ENCODE measurements around the gene ZRANB2.

Gene ZRANB2

GRCh38 chr1:71033136-71033535 lies 47.7 kb downstream of the ZRANB2 start:
- H3K9me3 Mint-ChIP-seq, result no peaks in the 10 kb centered on the region

GRCh38 chr1:71031426-71031825 lies 49.4 kb downstream of the ZRANB2 start:
- H3K4me1 Mint-ChIP-seq (ENCODE audit: low read depth in 2 of 2), result no peaks in the 10 kb centered on the region
- H3K9me3 Mint-ChIP-seq, result no peaks in the 10 kb centered on the region
- no peak for DNase-seq
- H3K4me3 Mint-ChIP-seq, result no peak overlapping the region
- H3K27me3 Mint-ChIP-seq, result peaks cover 26 to 50% of the 10 kb centered on the region in 2 donors
- H3K36me3 Mint-ChIP-seq (ENCODE audit: insufficient read depth), result no peaks in the 10 kb centered on the region
- no peak overlapping the region for H3K27ac Mint-ChIP-seq
- no peak for ATAC-seq (replicated peaks)

More at GRCh38 chr1:71033136-71033535, 47.7 kb downstream of the ZRANB2 start:
- no peaks in the 10 kb centered on the region for H3K4me1 Mint-ChIP-seq (ENCODE audit: low read depth in 2 of 2)
- H3K36me3 Mint-ChIP-seq (ENCODE audit: insufficient read depth), result no peaks in the 10 kb centered on the region
- ATAC-seq (replicated peaks), result no peak
- H3K27me3 Mint-ChIP-seq, result peaks cover 23 to 46% of the 10 kb centered on the region in 2 donors
- DNase-seq, result no peak
- H3K4me3 Mint-ChIP-seq, result no peak overlapping the region
- H3K27ac Mint-ChIP-seq, result no peak overlapping the region

- no peak for ATAC-seq (replicated peaks)
These were observed 50.8 kb downstream of the ZRANB2 start for GRCh38 chr1:71030026-71030425.

GRCh38 chr1:71028981-71029380 lies 51.9 kb downstream of the ZRANB2 start:
- peaks cover 14 to 39% of the 10 kb centered on the region in 2 donors for H3K27me3 Mint-ChIP-seq
- no peak overlapping the region for H3K27ac Mint-ChIP-seq
- no peaks in the 10 kb centered on the region for H3K9me3 Mint-ChIP-seq
- H3K4me1 Mint-ChIP-seq (ENCODE audit: low read depth in 2 of 2), result no peaks in the 10 kb centered on the region
- no peaks in the 10 kb centered on the region for H3K36me3 Mint-ChIP-seq (ENCODE audit: insufficient read depth)
- ATAC-seq (replicated peaks) (no peak), DNase-seq (no peak)
- no peak overlapping the region for H3K4me3 Mint-ChIP-seq

More at GRCh38 chr1:71030026-71030425, 50.8 kb downstream of the ZRANB2 start:
- Mint-ChIP-seq H3K27me3 (peaks cover 14 to 39% of the 10 kb centered on the region in 2 donors), H3K4me1 (ENCODE audit: low read depth in 2 of 2) (no peaks in the 10 kb centered on the region), H3K36me3 (ENCODE audit: insufficient read depth) (no peaks in the 10 kb centered on the region), H3K27ac (no peak overlapping the region), H3K9me3 (no peaks in the 10 kb centered on the region), H3K4me3 (no peak overlapping the region)
- DNase-seq, result no peak

GRCh38 chr1:71027991-71028390 lies 52.8 kb downstream of the ZRANB2 start:
- peaks cover 14 to 32% of the 10 kb centered on the region in 2 donors for H3K27me3 Mint-ChIP-seq
- H3K27ac Mint-ChIP-seq, result no peak overlapping the region
- ATAC-seq (replicated peaks) (no peak), DNase-seq (no peak)
- H3K4me3 Mint-ChIP-seq, result no peak overlapping the region
- no peaks in the 10 kb centered on the region for H3K36me3 Mint-ChIP-seq (ENCODE audit: insufficient read depth)
- H3K9me3 Mint-ChIP-seq, result no peaks in the 10 kb centered on the region
- H3K4me1 Mint-ChIP-seq (ENCODE audit: low read depth in 2 of 2), result no peaks in the 10 kb centered on the region

GRCh38 chr1:71026093-71026492 lies 54.7 kb downstream of the ZRANB2 start:
- peaks cover 14 to 25% of the 10 kb centered on the region in 2 donors for H3K27me3 Mint-ChIP-seq
- DNase-seq (no peak), ATAC-seq (replicated peaks) (no peak)
- H3K36me3 Mint-ChIP-seq (ENCODE audit: insufficient read depth), result no peaks in the 10 kb centered on the region
- H3K4me1 Mint-ChIP-seq (ENCODE audit: low read depth in 2 of 2), result no peaks in the 10 kb centered on the region
- no peak overlapping the region for H3K27ac Mint-ChIP-seq
- H3K9me3 Mint-ChIP-seq, result no peaks in the 10 kb centered on the region
- no peak overlapping the region for H3K4me3 Mint-ChIP-seq

- H3K36me3 Mint-ChIP-seq (ENCODE audit: insufficient read depth), result no peaks in the 10 kb centered on the region
- ATAC-seq (replicated peaks) (no peak), DNase-seq (no peak)
- H3K4me3 Mint-ChIP-seq, result no peak overlapping the region
- peaks cover 7 to 8% of the 10 kb centered on the region in 2 donors for H3K27me3 Mint-ChIP-seq
- H3K27ac Mint-ChIP-seq, result no peak overlapping the region
- H3K4me1 Mint-ChIP-seq (ENCODE audit: low read depth in 2 of 2), result no peaks in the 10 kb centered on the region
- H3K9me3 Mint-ChIP-seq, result no peaks in the 10 kb centered on the region
These were observed 57.3 kb downstream of the ZRANB2 start for GRCh38 chr1:71023515-71023914.

- Mint-ChIP-seq H3K27me3 (peaks cover 12 to 17% of the 10 kb centered on the region in 2 donors), H3K9me3 (no peaks in the 10 kb centered on the region), H3K4me3 (no peak overlapping the region), H3K36me3 (ENCODE audit: insufficient read depth) (no peaks in the 10 kb centered on the region), H3K4me1 (ENCODE audit: low read depth in 2 of 2) (no peaks in the 10 kb centered on the region), H3K27ac (no peak overlapping the region)
- no peak for DNase-seq
- ATAC-seq (replicated peaks), result no peak
These were observed 61.4 kb downstream of the ZRANB2 start for GRCh38 chr1:71019233-71019969.

GRCh38 chr1:71018791-71019190 lies 62.0 kb downstream of the ZRANB2 start:
- Mint-ChIP-seq H3K27ac (no peak overlapping the region), H3K36me3 (ENCODE audit: insufficient read depth) (no peaks in the 10 kb centered on the region), H3K4me1 (ENCODE audit: low read depth in 2 of 2) (no peaks in the 10 kb centered on the region)

GRCh38 chr1:71015745-71016144 lies 65.1 kb downstream of the ZRANB2 start:
- no peak overlapping the region for H3K4me3 Mint-ChIP-seq
- ATAC-seq (replicated peaks) (no peak), DNase-seq (no peak)
- no peaks in the 10 kb centered on the region for H3K4me1 Mint-ChIP-seq (ENCODE audit: low read depth in 2 of 2)
- H3K9me3 Mint-ChIP-seq, result no peaks in the 10 kb centered on the region
- H3K27ac Mint-ChIP-seq, result no peak overlapping the region
- peaks cover 12 to 23% of the 10 kb centered on the region in 2 donors for H3K27me3 Mint-ChIP-seq
- no peaks in the 10 kb centered on the region for H3K36me3 Mint-ChIP-seq (ENCODE audit: insufficient read depth)

More at GRCh38 chr1:71018791-71019190, 62.0 kb downstream of the ZRANB2 start:
- DNase-seq, result no peak
- no peak overlapping the region for H3K4me3 Mint-ChIP-seq
- no peak for ATAC-seq (replicated peaks)
- peaks cover 12 to 17% of the 10 kb centered on the region in 2 donors for H3K27me3 Mint-ChIP-seq
- H3K9me3 Mint-ChIP-seq, result no peaks in the 10 kb centered on the region

GRCh38 chr1:71014178-71014579 lies 66.7 kb downstream of the ZRANB2 start:
- Mint-ChIP-seq H3K27ac (no peak overlapping the region), H3K27me3 (peaks cover 21 to 34% of the 10 kb centered on the region in 2 donors), H3K4me1 (ENCODE audit: low read depth in 2 of 2) (no peaks in the 10 kb centered on the region), H3K36me3 (ENCODE audit: insufficient read depth) (no peaks in the 10 kb centered on the region), H3K4me3 (no peak overlapping the region), H3K9me3 (no peaks in the 10 kb centered on the region)
- DNase-seq, result no peak
- ATAC-seq (replicated peaks), result no peak

Measured in effector memory CD8-positive, alpha-beta T cell (primary cell).